ENCODE measurements around the gene GARRE1.
"Not testable (repeated sequence)": the region's sequence is repeated elsewhere in the genome, so short reads cannot be mapped to it uniquely, and the experiment has no call there.

Gene GARRE1

GRCh38 chr19:34257559-34257924, 3.2 kb downstream of the GARRE1 start:
- no peak for DNase-seq (ENCODE audit: low read depth in 2 of 2)

- no peak for DNase-seq (ENCODE audit: low read depth in 2 of 2)
Measured at GRCh38 chr19:34259367-34260095, 5.2 kb downstream of the GARRE1 start.

- no peak for DNase-seq (ENCODE audit: low read depth in 2 of 2)
Measured at GRCh38 chr19:34260771-34261173, 6.4 kb downstream of the GARRE1 start.

GRCh38 chr19:34261334-34262109, 7.2 kb downstream of the GARRE1 start:
- DNase-seq (ENCODE audit: low read depth in 2 of 2), result no peak

GRCh38 chr19:34263745-34264237, 9.4 kb downstream of the GARRE1 start:
- no peak for DNase-seq (ENCODE audit: low read depth in 2 of 2)

- DNase-seq (ENCODE audit: low read depth in 2 of 2), result no peak
Measured at GRCh38 chr19:34265221-34265650, 10.9 kb downstream of the GARRE1 start.

- DNase-seq (ENCODE audit: low read depth in 2 of 2), result no peak
Measured at GRCh38 chr19:34269081-34269480, 14.7 kb downstream of the GARRE1 start.

GRCh38 chr19:34269489-34269888, 15.1 kb downstream of the GARRE1 start:
- no peak for DNase-seq (ENCODE audit: low read depth in 2 of 2)

- DNase-seq (ENCODE audit: low read depth in 2 of 2), result peak; percentile 47 to 57
Measured at GRCh38 chr19:34269968-34270621, 15.7 kb downstream of the GARRE1 start.

GRCh38 chr19:34273121-34273520, 18.8 kb downstream of the GARRE1 start:
- no peak for DNase-seq (ENCODE audit: low read depth in 2 of 2)

- no peak for DNase-seq (ENCODE audit: low read depth in 2 of 2)
Measured at GRCh38 chr19:34274284-34274826, 20.0 kb downstream of the GARRE1 start.

GRCh38 chr19:34274827-34275625, 20.7 kb downstream of the GARRE1 start:
- no peak for DNase-seq (ENCODE audit: low read depth in 2 of 2)

GRCh38 chr19:34275705-34276104, 21.4 kb downstream of the GARRE1 start:
- DNase-seq (ENCODE audit: low read depth in 2 of 2), result no peak

- DNase-seq (ENCODE audit: low read depth in 2 of 2), result no peak
Measured at GRCh38 chr19:34276614-34277013, 22.3 kb downstream of the GARRE1 start.

- DNase-seq (ENCODE audit: low read depth in 2 of 2), result no peak
Measured at GRCh38 chr19:34277244-34277643, 22.9 kb downstream of the GARRE1 start.

- no peak for DNase-seq (ENCODE audit: low read depth in 2 of 2)
Measured at GRCh38 chr19:34278783-34279182, 24.4 kb downstream of the GARRE1 start.

- not testable (repeated sequence) for DNase-seq (ENCODE audit: low read depth in 2 of 2)
Measured at GRCh38 chr19:34281444-34281843, 27.1 kb downstream of the GARRE1 start.

GRCh38 chr19:34282611-34283519, 28.5 kb downstream of the GARRE1 start:
- no peak for DNase-seq (ENCODE audit: low read depth in 2 of 2)

GRCh38 chr19:34284505-34284904, 30.2 kb downstream of the GARRE1 start:
- DNase-seq (ENCODE audit: low read depth in 2 of 2), result no peak

GRCh38 chr19:34287662-34288140, 33.3 kb downstream of the GARRE1 start:
- DNase-seq (ENCODE audit: low read depth in 2 of 2), result no peak
